HTR-8/SVneo (cell line): ENCODE data around the gene PLEKHG4B.

Experiments used
- DNase-seq: peaks from one replicate; pipeline ENCODE4 v3.0.0; 2011; ENCODE audit warnings: low spot score, mixed read lengths; ENCODE audit not compliant: insufficient read length
- FAIRE-seq: peaks from 2 replicates; lab custom pipeline; 2011; peaks lifted over from hg19 to GRCh38; lab: Jason Lieb, UNC

Gene PLEKHG4B

GRCh38 chr5:75331-76320, 16.3 kb upstream of the PLEKHG4B start:
- no peak for DNase-seq
- peak; percentile 85 for FAIRE-seq

GRCh38 chr5:76358-77169, 15.4 kb upstream of the PLEKHG4B start:
- DNase-seq (no peak), FAIRE-seq (no peak)

GRCh38 chr5:77170-77501, 14.8 kb upstream of the PLEKHG4B start:
- DNase-seq (no peak), FAIRE-seq (peak; percentile 59)

GRCh38 chr5:77546-77945, 14.4 kb upstream of the PLEKHG4B start:
- FAIRE-seq (no peak), DNase-seq (no peak)

- FAIRE-seq (peak; percentile 95), DNase-seq (peak; percentile 85)
These were observed 13.8 kb upstream of the PLEKHG4B start for GRCh38 chr5:77957-78804.

- DNase-seq (no peak), FAIRE-seq (no peak)
These were observed 13.2 kb upstream of the PLEKHG4B start for GRCh38 chr5:78805-79149.

GRCh38 chr5:79263-79662, 12.7 kb upstream of the PLEKHG4B start:
- FAIRE-seq (no peak), DNase-seq (no peak)

GRCh38 chr5:79821-80220, 12.1 kb upstream of the PLEKHG4B start:
- DNase-seq (no peak), FAIRE-seq (peak; percentile 20)

GRCh38 chr5:81391-82021, 10.5 kb upstream of the PLEKHG4B start:
- FAIRE-seq (no peak), DNase-seq (no peak)

- DNase-seq (peak; percentile 92), FAIRE-seq (peak; percentile 99)
These were observed 9.9 kb upstream of the PLEKHG4B start for GRCh38 chr5:82097-82496.

- DNase-seq, result no peak
- FAIRE-seq, result peak; percentile 9
These were observed 9.4 kb upstream of the PLEKHG4B start for GRCh38 chr5:82570-82969.

GRCh38 chr5:83029-83428, 8.9 kb upstream of the PLEKHG4B start:
- no peak for FAIRE-seq
- no peak for DNase-seq

- FAIRE-seq (peak; percentile 20), DNase-seq (no peak)
These were observed 6.5 kb upstream of the PLEKHG4B start for GRCh38 chr5:85334-85995.

- FAIRE-seq (peak; percentile 38), DNase-seq (no peak)
These were observed 2.4 kb upstream of the PLEKHG4B start for GRCh38 chr5:89337-90286.

GRCh38 chr5:90590-91547, 1.1 kb upstream of the PLEKHG4B start:
- peak; percentile 86 for FAIRE-seq
- DNase-seq, result peak; percentile 62

GRCh38 chr5:92401-93220, 643 bp downstream of the PLEKHG4B start:
- DNase-seq (no peak), FAIRE-seq (peak; percentile 20)
